SK-N-SH (cell line): ENCODE measurements around the gene TM6SF1. TPM values are rescaled to one million over a fixed set of nuclear protein-coding genes. Genes with fewer than 3 reads are reported as not detected.
"Not testable (repeated sequence)": the region's sequence is repeated elsewhere in the genome, so short reads cannot be mapped to it uniquely, and the experiment has no call there.

ENCODE experiments used
- CTCF ChIA-PET: fragments of 300-600, 350-600 bp; formaldehyde crosslinking; extraction: SDS; loops from one replicate; lab custom pipeline; 2021; lab: Yijun Ruan, JAX
- POLR2A ChIA-PET: fragments of 350-600 bp; sonication (Branson Sonifier 250); formaldehyde crosslinking; extraction: SDS; loops from one replicate; lab custom pipeline; 2020; ENCODE audit warnings: antibody characterized with exemption, inconsistent platforms; lab: Yijun Ruan, JAX
- DNase-seq: peaks from one replicate; pipeline ENCODE4 v3.0.0; 2012
- H2AFZ ChIP-seq: fragments of 200-600 bp; sonication (generic); 2 replicates; pipeline ENCODE4 v1.8.1; 2016; ENCODE audit warnings: antibody characterized with exemption, mild to moderate bottlenecking, low read depth
- H3F3A ChIP-seq: fragments of 200-600 bp; sonication (generic); replicated peaks from 2 replicates; pipeline ENCODE3; 2016; ENCODE audit warnings: antibody characterized with exemption, mild to moderate bottlenecking; ENCODE audit not compliant: insufficient read depth
- H3K27ac ChIP-seq, 2 experiments: fragments of 200-500 bp in 1 of 2; fragments of 200-600 bp in 1 of 2; sonication (Bioruptor generic) in 1 of 2; sonication (generic), shearing (Covaris generic) in 1 of 2; 2 replicates each; pipeline versions ENCODE4 v1.5.1 to v1.6.1; 2014 to 2016; ENCODE audit warnings: low read depth in 2 of 2, inconsistent platforms in 1 of 2, low read length in 1 of 2, mild to moderate bottlenecking in 1 of 2, mixed read lengths in 1 of 2
- H3K27me3 ChIP-seq: fragments of 200-600 bp; sonication (generic), shearing (Covaris generic); 2 replicates; pipeline ENCODE4 v1.6.1; 2016; ENCODE audit warnings: mixed run types; ENCODE audit not compliant: insufficient read depth
- H3K36me3 ChIP-seq, 2 experiments: fragments of 200-500 bp in 1 of 2; fragments of 200-600 bp in 1 of 2; sonication (Bioruptor generic) in 1 of 2; sonication (generic) in 1 of 2; replicated peaks in 1 of 2; 2 replicates each; pipeline versions ENCODE3 to v1.5.1; 2014 to 2016; ENCODE audit warnings: low read length in 1 of 2, mild to moderate bottlenecking in 1 of 2; ENCODE audit not compliant: insufficient read depth in 2 of 2, control insufficient read depth in 1 of 2
- H3K4me1 ChIP-seq, 2 experiments: fragments of 200-500 bp in 1 of 2; fragments of 200-600 bp in 1 of 2; sonication (Bioruptor generic) in 1 of 2; sonication (generic), shearing (Covaris generic) in 1 of 2; 2 replicates each; pipeline versions ENCODE4 v1.5.1 to v1.6.1; 2014 to 2016; ENCODE audit warnings: low read depth in 1 of 2, low read length in 1 of 2, mixed run types in 1 of 2; ENCODE audit not compliant: insufficient read depth in 2 of 2, control insufficient read depth in 1 of 2
- H3K4me2 ChIP-seq: fragments of 200-600 bp; sonication (generic), shearing (Covaris generic); 2 replicates; pipeline ENCODE4 v1.6.1; 2017; ENCODE audit warnings: mixed run types
- H3K4me3 ChIP-seq, 2 experiments: fragments of 200-500 bp in 1 of 2; fragments of 200-600 bp in 1 of 2; sonication (Bioruptor generic) in 1 of 2; sonication (generic), shearing (Covaris generic) in 1 of 2; 2 replicates each; pipeline versions ENCODE4 v1.5.1 to v1.8.1; 2014 to 2016; ENCODE audit warnings: low read depth in 2 of 2, inconsistent platforms in 1 of 2, low read length in 1 of 2, mild to moderate bottlenecking in 1 of 2, mixed read lengths in 1 of 2, moderate library complexity in 1 of 2
- H3K79me2 ChIP-seq: fragments of 200-600 bp; sonication (generic); 2 replicates; pipeline ENCODE4 v1.8.1; 2017; ENCODE audit warnings: mild to moderate bottlenecking; ENCODE audit not compliant: insufficient read depth
- H3K9ac ChIP-seq: fragments of 200-600 bp; sonication (generic); 2 replicates; pipeline ENCODE4 v1.6.1; 2017; ENCODE audit warnings: mixed run types
- H3K9me2 ChIP-seq: fragments of 200-600 bp; sonication (generic); 2 replicates; pipeline ENCODE4 v1.6.1; 2017; ENCODE audit warnings: mixed run types
- H3K9me3 ChIP-seq: fragments of 200-600 bp; sonication (generic); 2 replicates; pipeline ENCODE4 v1.6.1; 2017; ENCODE audit warnings: mixed run types, mild to moderate bottlenecking, moderate library complexity
- H4K20me1 ChIP-seq: fragments of 200-600 bp; sonication (generic); 2 replicates; pipeline ENCODE4 v1.6.1; 2017; ENCODE audit warnings: mild to moderate bottlenecking, mixed run types; ENCODE audit not compliant: insufficient read depth
- CHD2 ChIP-seq: fragments of 150-350 bp; IDR thresholded peaks from 2 replicates; pipeline ENCODE4 v1.6.1; 2018; ENCODE audit warnings: low read length; ENCODE audit not compliant: partially characterized antibody
- ELF1 ChIP-seq: IDR thresholded peaks from 2 replicates; pipeline ENCODE4 v1.4.0; 2012
- EP300 ChIP-seq, 2 experiments: IDR thresholded peaks; 2 replicates each; pipeline versions ENCODE4 v1.4.0 to v1.6.1; 2012; ENCODE audit warnings: borderline replicate concordance in 1 of 2, low read depth in 1 of 2, low read length in 1 of 2
- FOXM1 ChIP-seq: IDR thresholded peaks from 2 replicates; pipeline ENCODE4 v1.4.0; 2012; ENCODE audit warnings: low read depth, mild to moderate bottlenecking
- GABPA ChIP-seq: IDR thresholded peaks from 2 replicates; pipeline ENCODE4 v1.4.0; 2012; ENCODE audit warnings: low read depth, mild to moderate bottlenecking
- NRF1 ChIP-seq: IDR thresholded peaks from 2 replicates; pipeline ENCODE4 v1.6.1; 2012; ENCODE audit warnings: low read depth, mild to moderate bottlenecking, low read length
- PBX3 ChIP-seq: IDR thresholded peaks from 2 replicates; pipeline ENCODE4; 2012
- POLR2AphosphoS5 ChIP-seq: IDR thresholded peaks from 2 replicates; pipeline ENCODE4 v1.6.1; 2012; ENCODE audit warnings: low read depth, low read length
- REST ChIP-seq: IDR thresholded peaks from 2 replicates; pipeline ENCODE4 v1.6.1; 2012; ENCODE audit warnings: mild to moderate bottlenecking, low read depth, low read length, moderate library complexity
- RFX5 ChIP-seq: IDR thresholded peaks from 2 replicates; pipeline ENCODE4 v1.6.1; 2012; ENCODE audit warnings: mild to moderate bottlenecking, improper control_type of control experiment, low read length
- SIN3A ChIP-seq: IDR thresholded peaks from 2 replicates; pipeline ENCODE4 v1.6.1; 2012; ENCODE audit warnings: low read depth, mild to moderate bottlenecking, low read length, moderate library complexity, borderline replicate concordance
- TAF1 ChIP-seq: IDR thresholded peaks from 2 replicates; pipeline ENCODE4 v1.6.1; 2012; ENCODE audit warnings: low read depth, mild to moderate bottlenecking, low read length, moderate library complexity, borderline replicate concordance
- USF1 ChIP-seq: IDR thresholded peaks from 2 replicates; pipeline ENCODE4 v1.4.0; 2012; ENCODE audit warnings: low read depth, borderline replicate concordance
- WGBS: methylation state at CpG from one replicate; pipeline ENCODE4 v1.1.6; 2017; ENCODE audit warnings: low lambda C conversion rate; 5-methylcytosine and 5-hydroxymethylcytosine counted together
- polyA plus RNA-seq, 3 experiments: library from polyadenylated mRNA; depleted of rRNA; stranded (reverse); fragments of >200 nt; gene quantifications; 2 replicates each; pipeline ENCODE4 v1.2.3, GENCODE V29; 2012

The TM6SF1 gene
- polyA plus RNA-seq, 1 of the 3 experiments (the other 2 are of a cell fraction) = 0.12 TPM

GRCh38 chr15:83068054-83068453, 39.4 kb upstream of the TM6SF1 start:
- TF ChIP-seq TAF1 = no peak
- TF ChIP-seq FOXM1 = no peak
- TF ChIP-seq RFX5 = no peak
- no peak for TF ChIP-seq PBX3
- no peaks in the 10 kb centered on the region for H3K9me2 ChIP-seq
- no peaks in the 10 kb centered on the region for H3K9me3 ChIP-seq
- H3F3A ChIP-seq = peaks cover 20% of the 10 kb centered on the region
- no peak overlapping the region for H3K4me3 ChIP-seq
- ChIA-PET CTCF (interaction anchor here (1.1 to 2.4 kb wide), 3 partner anchors 10 to 57 kb away, joined by 3 to 10 read pairs (median 3); partner anchors contain the start of gene C15orf40), POLR2A (no interaction called here)
- no peaks in the 10 kb centered on the region for H3K27me3 ChIP-seq
- peak overlapping the region; percentile 89; the same call in 1 of the 2 replicates for H2AFZ ChIP-seq
- peaks cover 14 to 21% of the 10 kb centered on the region in 2 experiments; a peak in 3 of 4 replicates for H3K4me1 ChIP-seq
- no peak overlapping the region for H3K4me2 ChIP-seq
- 96% methylated on average over 6 of the region's 6 CpGs for WGBS
- H3K36me3 ChIP-seq = peaks cover 0 to 3% of the 10 kb centered on the region in 2 experiments
- no peak for DNase-seq
- no peak overlapping the region for H3K9ac ChIP-seq
- peaks cover 29% of the 10 kb centered on the region for H4K20me1 ChIP-seq
- H3K27ac ChIP-seq = peak overlapping the region; percentile 91 to 94; a peak in 3 of 4 replicates
- H3K79me2 ChIP-seq = peaks cover 38% of the 10 kb centered on the region

GRCh38 chr15:83069211-83069642, 38.2 kb upstream of the TM6SF1 start:
- POLR2A ChIA-PET, H3K36me3 ChIP-seq, H3K9me2 ChIP-seq, H3K27me3 ChIP-seq, H3K27ac ChIP-seq, H3K4me2 ChIP-seq, H3K4me3 ChIP-seq, H3K9me3 ChIP-seq, H2AFZ ChIP-seq, H3K9ac ChIP-seq: not testable (repeated sequence)
- WGBS = 82% methylated on average over 6 of the region's 6 CpGs
- peak; percentile 37 for DNase-seq
- Histone ChIP-seq H3K4me1 (peaks cover 7 to 15% of the 10 kb centered on the region in 2 experiments; a peak in 3 of 4 replicates), H4K20me1 (peaks cover 17% of the 10 kb centered on the region), H3K79me2 (peaks cover 26% of the 10 kb centered on the region), H3F3A (peaks cover 20% of the 10 kb centered on the region)
- CTCF ChIA-PET = interaction anchor here (0.7 kb wide), 1 partner anchor 59 kb away, joined by 3 read pairs; no protein-coding TSS in a partner anchor

GRCh38 chr15:83077491-83078230, 29.8 kb upstream of the TM6SF1 start:
- no peak for DNase-seq
- POLR2A ChIA-PET = interaction anchor here (1.8 kb wide), 1 partner anchor 10 kb away, joined by 4 read pairs; the partner anchor contains the start of gene BTBD1
- Histone ChIP-seq H3K4me3 (no peak overlapping the region), H4K20me1 (no peaks in the 10 kb centered on the region), H3K9me3 (peaks cover 5% of the 10 kb centered on the region), H3F3A (no peaks in the 10 kb centered on the region), H3K27me3 (peaks cover 19% of the 10 kb centered on the region; the same call in 1 of the 2 replicates), H2AFZ (no peak overlapping the region), H3K9ac (no peak overlapping the region), H3K4me1 (no peaks in the 10 kb centered on the region), H3K9me2 (no peaks in the 10 kb centered on the region), H3K79me2 (no peaks in the 10 kb centered on the region), H3K4me2 (0 out of 2 replicates have a peak overlapping the region, but pooled peaks have one; percentile 33), H3K36me3 (no peaks in the 10 kb centered on the region), H3K27ac (no peak overlapping the region)
- CTCF ChIA-PET = interaction anchor here (0.7 to 1.3 kb wide), 2 partner anchors 10 to 171 kb away, joined by 3 read pairs; no protein-coding TSS in a partner anchor
- 12% methylated on average over 5 of the region's 5 CpGs for WGBS
- TF ChIP-seq USF1 (no peak), POLR2AphosphoS5 (no peak), PBX3 (no peak), EP300 (IDR thresholded peaks at IDR 0.05; ENCODE audit: borderline replicate concordance in 1 of 2, low read depth in 1 of 2, low read length in 1 of 2) (no peak), ELF1 (no peak), GABPA (no peak), CHD2 (no peak), REST (no peak), SIN3A (no peak), RFX5 (no peak), NRF1 (no peak)
